Stimulated activated CD8-positive, alpha-beta memory T cell treated with anti-CD3 and anti-CD28 coated beads, Interleukin-7, amount 100 ng/mL, for 48 hours (primary cell): ENCODE measurements around the gene ZNF74.
"Not testable (repeated sequence)": the region's sequence is repeated elsewhere in the genome, so short reads cannot be mapped to it uniquely, and the experiment has no call there.

ENCODE experiments used
- DNase-seq, 2 donors: peaks; one replicate each; pipeline ENCODE4 v3.0.0-alpha.2; 2020; ENCODE audit warnings: low read depth in 1 of 2; ENCODE audit errors: extremely low read depth in 1 of 2

Gene ZNF74

DNA sequence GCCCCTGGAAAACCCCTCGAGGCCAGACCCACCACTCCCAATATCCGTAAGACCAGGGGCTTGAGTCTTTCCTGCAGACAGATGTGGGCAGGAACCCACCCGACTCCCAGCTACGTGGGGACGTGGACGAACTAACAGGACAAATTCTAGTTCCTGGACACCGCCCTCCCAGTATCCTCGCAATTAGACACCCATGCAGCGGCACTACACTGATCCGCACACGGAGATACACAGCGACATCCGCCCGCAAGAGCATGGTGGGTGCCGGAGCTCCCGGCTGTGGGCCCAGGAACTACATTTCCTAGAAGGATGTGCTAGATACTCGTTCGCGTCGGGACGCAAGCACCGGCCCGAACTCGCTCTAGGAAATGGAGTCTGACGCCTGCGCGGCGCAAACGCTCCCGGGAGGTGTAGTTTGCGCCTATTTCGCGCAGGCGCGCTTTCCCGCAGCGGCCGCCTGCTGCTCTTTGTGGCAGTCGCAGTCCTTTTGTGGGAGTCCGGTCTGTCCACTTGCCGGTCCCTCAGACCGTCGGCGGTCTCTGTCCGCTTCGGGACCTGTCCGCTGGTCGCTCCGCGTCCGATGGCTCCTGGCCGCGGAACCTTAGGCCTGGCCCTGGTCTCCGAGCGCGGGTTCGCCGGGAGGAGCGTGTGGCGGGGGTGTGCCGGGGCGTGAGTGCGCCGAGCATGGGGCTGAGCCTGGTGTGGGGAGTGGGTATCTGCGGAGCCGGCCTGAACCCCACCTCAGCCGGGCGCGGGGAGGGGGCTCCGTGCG lies at the start of gene ZNF74:
Gene ZNF74, plus strand, starts transcription at position 447 of the 772 bp plus-strand sequence. CDS start 478 bp downstream, outside the sequence.
- peak; percentile 67 to 72 for DNase-seq

GRCh38 chr22:20346553-20346952 lies 47.4 kb upstream of the ZNF74 start:
- DNase-seq: not testable (repeated sequence)

DNA sequence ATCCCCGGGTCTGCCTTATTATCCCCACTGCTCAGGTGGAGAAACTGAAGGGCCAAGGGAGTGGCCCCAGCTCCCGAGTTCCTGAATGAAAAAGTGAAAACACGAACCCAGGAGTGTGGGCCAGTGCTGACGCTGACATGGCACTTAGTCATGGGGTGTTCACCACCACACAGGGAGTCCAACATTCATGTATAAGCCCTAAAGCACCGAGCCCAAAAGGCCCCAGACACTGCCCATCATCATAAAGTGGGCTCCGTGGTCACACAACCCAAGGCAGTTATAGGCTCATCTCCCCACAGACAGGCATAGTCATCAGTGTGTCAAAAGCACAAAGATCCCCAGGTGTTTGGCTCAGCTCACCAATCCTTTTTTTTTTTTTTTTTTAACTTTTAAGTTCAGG lies 41.4 kb upstream of the ZNF74 start:
- DNase-seq: peak in 1 of 2 donors; percentile 33

GRCh38 chr22:20354238-20354975 lies 39.5 kb upstream of the ZNF74 start:
- no peak for DNase-seq

GRCh38 chr22:20355939-20356636 lies 37.9 kb upstream of the ZNF74 start:
- not testable (repeated sequence) for DNase-seq

- DNase-seq: not testable (repeated sequence)
Measured at GRCh38 chr22:20356906-20357305, 37.0 kb upstream of the ZNF74 start.

DNA sequence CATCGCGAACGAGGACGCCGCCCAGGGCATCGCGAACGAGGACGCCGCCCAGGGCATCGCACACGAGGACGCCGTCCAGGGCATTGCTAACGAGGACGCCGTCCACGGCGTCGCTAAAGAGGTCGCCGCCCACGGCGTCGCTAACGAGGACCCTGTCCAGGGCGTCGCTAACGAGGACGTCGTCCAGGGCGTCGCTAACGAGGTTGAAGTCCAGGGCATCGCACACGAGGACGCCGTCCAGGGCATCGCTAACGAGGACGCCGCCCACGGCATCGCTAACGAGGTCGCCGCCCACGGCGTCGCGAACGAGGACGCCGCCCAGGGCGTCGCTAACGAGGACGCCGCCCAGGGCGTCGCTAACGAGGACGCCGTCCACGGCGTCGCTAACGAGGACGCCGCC lies 36.0 kb upstream of the ZNF74 start:
- not testable (repeated sequence) for DNase-seq

DNA sequence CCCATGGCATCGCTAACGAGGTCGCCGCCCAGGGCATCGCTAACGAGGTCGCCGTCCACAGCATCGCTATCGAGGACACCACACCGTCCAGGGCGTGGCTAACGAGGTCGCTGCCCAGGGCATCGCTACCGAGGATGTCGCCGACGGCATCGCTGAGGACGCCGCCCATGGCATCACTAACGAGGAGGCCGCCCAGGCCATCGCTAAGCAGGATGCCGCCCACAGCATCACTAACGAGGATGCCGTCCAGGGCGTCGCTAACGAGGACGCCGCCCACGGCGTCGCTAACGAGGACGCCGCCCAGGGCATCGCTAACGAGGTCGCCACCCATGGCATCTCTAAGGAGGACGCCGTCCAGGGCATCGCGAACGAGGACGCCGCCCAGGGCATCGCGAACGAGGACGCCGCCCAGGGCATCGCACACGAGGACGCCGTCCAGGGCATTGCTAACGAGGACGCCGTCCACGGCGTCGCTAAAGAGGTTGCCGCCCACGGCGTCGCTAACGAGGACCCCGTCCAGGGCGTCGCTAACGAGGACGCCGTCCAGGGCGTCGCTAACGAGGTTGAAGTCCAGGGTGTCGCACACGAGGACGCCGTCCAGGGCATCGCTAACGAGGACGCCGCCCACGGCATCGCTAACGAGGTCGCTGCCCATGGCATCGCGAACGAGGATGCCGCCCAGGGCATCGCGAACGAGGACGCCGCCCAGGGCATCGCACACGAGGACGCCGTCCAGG lies 35.3 kb upstream of the ZNF74 start:
- DNase-seq: not testable (repeated sequence)

- DNase-seq: not testable (repeated sequence)
Measured at GRCh38 chr22:20360261-20360660, 33.7 kb upstream of the ZNF74 start.

DNA sequence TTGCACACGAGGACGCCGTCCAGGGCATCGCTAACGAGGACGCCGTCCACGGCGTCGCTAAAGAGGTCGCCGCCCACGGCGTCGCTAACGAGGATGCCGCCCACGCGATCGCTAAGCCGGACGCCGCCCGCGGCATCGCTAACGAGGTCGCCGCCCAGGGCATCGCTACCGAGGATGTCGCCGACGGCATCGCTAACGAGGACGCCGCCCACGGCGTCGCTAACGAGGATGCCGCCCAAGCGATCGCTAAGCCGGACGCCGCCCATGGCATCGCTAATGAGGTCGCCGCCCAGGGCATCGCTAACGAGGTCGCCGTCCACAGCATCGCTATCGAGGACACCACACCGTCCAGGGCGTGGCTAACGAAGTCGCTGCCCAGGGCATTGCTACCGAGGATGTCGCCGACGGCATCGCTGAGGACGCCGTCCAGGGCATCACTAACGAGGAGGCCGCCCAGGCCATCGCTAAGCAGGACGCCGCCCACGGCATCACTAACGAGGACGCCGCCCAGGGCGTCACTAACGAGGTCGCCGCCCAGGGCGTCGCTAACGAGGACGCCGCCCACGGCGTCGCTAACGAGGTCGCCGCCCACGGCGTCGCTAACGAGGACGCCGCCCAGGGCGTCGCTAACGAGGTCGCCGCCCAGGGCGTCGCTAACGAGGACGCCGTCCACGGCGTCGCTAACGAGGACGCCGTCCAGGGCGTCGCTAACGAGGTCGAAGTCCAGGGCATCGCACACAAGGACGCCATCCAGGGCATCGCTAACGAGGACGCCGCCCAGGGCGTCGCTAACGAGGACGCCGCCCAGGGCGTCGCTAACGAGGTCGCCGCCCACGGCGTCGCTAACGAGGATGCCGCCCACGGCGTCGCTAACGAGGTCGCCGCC lies 32.8 kb upstream of the ZNF74 start:
- not testable (repeated sequence) for DNase-seq

DNA sequence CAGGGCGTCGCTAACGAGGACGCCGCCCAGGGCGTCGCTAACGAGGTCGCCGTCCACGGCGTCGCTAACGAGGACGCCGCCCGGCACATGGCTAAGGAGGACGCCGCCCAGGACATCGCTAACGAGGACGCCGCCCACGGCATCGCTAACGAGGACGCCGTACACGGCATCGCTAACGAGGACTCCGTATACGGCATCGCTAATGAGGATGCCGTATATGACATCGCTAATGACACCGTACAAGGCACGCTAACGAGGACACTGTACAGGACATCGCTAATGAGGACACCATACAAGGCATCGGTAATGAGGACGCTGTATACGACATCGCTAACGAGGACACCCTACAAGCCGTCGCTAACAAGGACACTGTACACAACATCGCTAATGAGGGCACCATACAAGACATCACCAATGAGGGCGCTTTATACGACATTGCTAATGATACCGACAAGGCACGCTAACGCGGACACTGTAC lies 32.2 kb upstream of the ZNF74 start:
- not testable (repeated sequence) for DNase-seq

GRCh38 chr22:20362403-20362802 lies 31.5 kb upstream of the ZNF74 start:
- not testable (repeated sequence) for DNase-seq

DNA sequence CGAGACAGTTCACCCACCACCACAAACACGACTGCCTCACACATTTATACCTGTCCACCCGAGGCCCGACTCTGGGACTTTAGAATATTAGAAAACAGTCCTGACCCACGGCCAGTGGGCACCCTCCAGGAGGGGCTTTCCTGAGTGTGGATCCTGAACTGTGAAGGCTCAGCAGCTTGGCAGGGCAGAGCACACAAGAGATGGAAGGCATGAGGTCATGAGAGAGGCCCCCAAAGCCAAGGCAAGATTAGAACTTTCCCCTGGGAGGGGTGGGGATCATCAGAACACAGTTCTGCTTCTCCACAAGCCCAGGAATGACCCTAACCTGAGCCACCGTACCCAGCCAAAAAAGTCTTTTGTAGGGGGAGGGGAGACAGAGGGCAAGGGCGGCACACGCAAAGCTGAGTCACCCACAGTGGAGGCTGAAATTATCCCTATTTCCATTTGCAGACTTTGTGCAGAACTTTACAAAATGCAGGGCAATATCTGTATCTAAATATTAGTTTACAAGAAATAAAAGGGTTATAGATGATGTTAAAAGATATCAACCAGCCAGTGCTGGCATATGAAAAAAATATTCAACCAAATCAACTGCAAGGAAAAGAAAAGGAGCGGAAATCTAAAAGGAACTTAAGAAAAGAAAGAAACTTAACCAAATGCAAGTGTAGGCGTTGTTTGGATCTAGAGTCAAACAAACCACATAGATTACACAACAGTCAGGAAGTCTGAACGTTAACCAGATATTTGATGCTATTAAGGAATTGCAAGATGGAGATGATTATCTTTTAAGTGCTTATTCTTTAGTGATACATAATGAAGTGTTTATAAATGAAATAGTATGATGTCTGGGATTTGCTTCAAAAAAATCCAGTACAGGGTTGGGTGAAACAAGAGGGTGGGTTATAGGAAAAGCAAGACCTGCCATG lies 29.4 kb upstream of the ZNF74 start:
- DNase-seq: not testable (repeated sequence)

GRCh38 chr22:20366841-20367240 lies 27.1 kb upstream of the ZNF74 start:
- not testable (repeated sequence) for DNase-seq

GRCh38 chr22:20368875-20369274 lies 25.1 kb upstream of the ZNF74 start:
- not testable (repeated sequence) for DNase-seq

DNA sequence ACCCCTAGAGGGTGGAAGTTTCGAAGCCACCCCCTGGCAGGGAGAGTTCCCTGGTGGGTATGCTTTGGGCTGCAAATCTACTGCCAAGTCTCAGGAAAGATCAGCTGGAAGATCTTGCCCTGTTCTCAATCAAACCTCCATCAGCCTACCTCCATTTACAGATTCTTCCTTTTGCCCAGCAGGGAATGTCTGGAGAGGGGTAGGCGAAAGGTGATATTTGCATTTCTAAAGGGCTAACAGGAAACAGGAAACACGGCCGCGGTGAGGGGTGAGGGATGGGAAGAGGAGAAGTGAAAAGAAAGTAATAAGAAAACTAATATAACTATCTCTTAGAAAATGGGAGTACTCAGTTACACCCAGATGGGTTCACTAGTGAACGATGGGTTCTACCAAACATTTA lies 22.3 kb upstream of the ZNF74 start:
- DNase-seq: not testable (repeated sequence)

GRCh38 chr22:20372406-20372854 lies 21.5 kb upstream of the ZNF74 start:
- not testable (repeated sequence) for DNase-seq

DNA sequence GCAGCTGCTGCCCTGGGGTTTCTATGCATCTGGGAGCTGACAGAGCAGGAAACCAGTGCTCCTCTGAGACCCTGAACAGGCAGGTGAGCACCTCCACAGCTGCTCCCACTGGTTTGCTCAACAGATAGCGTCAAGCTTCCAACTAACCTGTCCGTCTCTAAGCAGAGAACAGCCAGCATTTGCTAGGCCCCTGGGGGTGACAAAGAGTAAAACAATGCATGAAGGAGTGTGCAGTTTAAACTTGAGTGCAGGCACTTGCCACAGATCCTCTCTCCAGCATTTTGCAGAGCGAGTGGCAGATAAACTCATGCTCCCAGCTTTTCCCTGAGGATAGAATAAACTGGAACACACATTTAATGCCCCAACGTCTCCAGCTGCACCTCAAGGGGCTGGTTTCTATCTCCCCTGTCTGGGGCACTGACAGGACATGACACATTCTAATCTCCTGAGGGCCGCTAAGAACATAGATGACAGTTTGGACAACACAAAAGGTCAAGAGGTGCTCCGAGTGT lies 20.7 kb upstream of the ZNF74 start:
- not testable (repeated sequence) for DNase-seq
